Effector memory CD8-positive, alpha-beta T cell (primary cell): ENCODE measurements around the gene MMP28.
A peak's percentile ranks its signal among the peaks of the same experiment; 100 is the strongest.

Experiments
- ATAC-seq: fragments of 150-1000 bp; cut with Tn5 transposase; replicated peaks from 2 replicates; pipeline ENCODE4 v1.10.0; 2021; ENCODE audit warnings: mild to moderate bottlenecking, moderate library complexity
- DNase-seq, 3 experiments: peaks; one replicate each; pipeline ENCODE4 v3.0.0; 2021
- H3K27ac Mint-ChIP-seq, 2 donors: one replicate each; pipeline ENCODE4 v1.8.0; 2022; ENCODE audit warnings: mild to moderate bottlenecking in 2 of 2, mixed read lengths in 2 of 2, moderate library complexity in 2 of 2
- H3K27me3 Mint-ChIP-seq, 2 donors: one replicate each; pipeline ENCODE4 v1.8.0; 2022; ENCODE audit warnings: mixed read lengths in 2 of 2
- H3K36me3 Mint-ChIP-seq: one replicate; pipeline ENCODE4 v1.8.0; 2022; ENCODE audit warnings: mild to moderate bottlenecking, moderate library complexity, mixed read lengths; ENCODE audit not compliant: insufficient read depth
- H3K4me1 Mint-ChIP-seq, 2 donors: one replicate each; pipeline ENCODE4 v1.8.0; 2022; ENCODE audit warnings: low read depth in 2 of 2, mixed read lengths in 2 of 2
- H3K4me3 Mint-ChIP-seq, 2 donors: one replicate each; pipeline ENCODE4 v1.8.0; 2022; ENCODE audit warnings: mild to moderate bottlenecking in 2 of 2, mixed read lengths in 2 of 2, moderate library complexity in 2 of 2
- H3K9me3 Mint-ChIP-seq, 2 donors: one replicate each; pipeline ENCODE4 v1.8.0; 2022; ENCODE audit warnings: mixed read lengths in 2 of 2

Gene MMP28

DNA sequence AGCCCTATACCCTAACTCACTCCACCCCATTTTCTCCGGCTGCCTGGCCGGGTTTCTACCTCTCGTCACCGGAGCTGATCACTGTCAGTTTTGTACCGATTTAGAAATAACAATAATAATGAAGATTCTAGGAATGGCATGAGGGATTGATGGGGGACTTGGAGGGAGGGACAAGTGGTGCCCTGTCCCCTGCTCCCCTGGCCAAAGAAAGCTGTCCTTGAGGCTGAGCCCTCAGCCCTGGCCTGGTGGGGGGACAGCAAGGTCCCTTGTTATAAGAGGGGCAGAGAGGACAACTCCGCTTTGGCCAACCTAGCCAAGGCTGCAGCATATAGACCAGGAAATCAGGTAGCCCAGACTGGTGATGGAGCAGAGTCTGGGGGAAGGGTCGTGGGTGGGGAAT lies 52.9 kb downstream of the MMP28 start:
- H3K9me3 Mint-ChIP-seq = no peaks in the 10 kb centered on the region
- ATAC-seq = no peak
- no peak for DNase-seq
- peaks cover 5% of the 10 kb centered on the region for H3K36me3 Mint-ChIP-seq
- peaks cover 22 to 77% of the 10 kb centered on the region in 2 donors for H3K27me3 Mint-ChIP-seq
- H3K4me1 Mint-ChIP-seq = peaks cover 0 to 7% of the 10 kb centered on the region in 2 donors
- no peak overlapping the region for H3K27ac Mint-ChIP-seq
- H3K4me3 Mint-ChIP-seq = no peak overlapping the region

DNA sequence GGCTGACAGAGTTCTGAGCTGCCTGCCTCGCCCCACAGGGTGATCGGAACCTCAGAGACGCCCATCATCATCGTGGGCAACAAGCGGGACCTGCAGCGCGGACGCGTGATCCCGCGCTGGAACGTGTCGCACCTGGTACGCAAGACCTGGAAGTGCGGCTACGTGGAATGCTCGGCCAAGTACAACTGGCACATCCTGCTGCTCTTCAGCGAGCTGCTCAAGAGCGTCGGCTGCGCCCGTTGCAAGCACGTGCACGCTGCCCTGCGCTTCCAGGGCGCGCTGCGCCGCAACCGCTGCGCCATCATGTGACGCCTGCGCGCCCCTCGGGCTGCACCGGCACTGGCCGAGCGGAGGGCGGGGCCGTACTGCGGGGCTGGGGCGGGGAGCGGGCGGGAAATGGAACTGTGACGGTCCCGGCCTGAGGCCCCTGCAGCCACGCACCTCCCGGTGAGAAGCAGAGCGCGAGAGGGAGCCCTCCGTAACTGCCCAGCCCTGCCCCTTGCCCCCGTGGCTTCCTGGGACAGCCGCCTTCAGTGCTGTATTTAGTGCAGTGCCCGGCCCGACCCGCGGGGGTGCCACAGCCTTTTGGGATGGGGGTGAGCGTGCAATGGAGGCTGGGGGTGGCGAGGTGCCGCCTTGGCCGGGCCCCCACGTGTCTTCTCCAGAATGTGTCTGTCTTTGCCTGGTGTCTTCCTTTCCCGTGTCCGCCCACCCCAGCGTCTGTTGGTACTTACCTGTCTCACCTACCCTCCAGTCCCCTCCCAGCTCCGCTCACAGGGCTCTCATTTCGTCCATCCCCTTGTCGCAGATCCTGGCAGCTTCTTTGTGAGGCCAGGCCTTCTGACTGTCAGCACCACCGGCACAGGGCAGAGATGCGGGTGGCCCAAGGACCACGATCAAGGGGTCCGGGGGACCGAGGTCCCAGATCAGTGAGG lies 54.2 kb downstream of the MMP28 start:
- ATAC-seq (peak; percentile 68), DNase-seq (no peak)
- H3K27me3 Mint-ChIP-seq = peaks cover 22 to 68% of the 10 kb centered on the region in 2 donors
- peaks cover 5% of the 10 kb centered on the region for H3K36me3 Mint-ChIP-seq
- H3K9me3 Mint-ChIP-seq = no peaks in the 10 kb centered on the region
- no peak overlapping the region for H3K27ac Mint-ChIP-seq
- H3K4me3 Mint-ChIP-seq = peak overlapping the region; percentile 61 to 63
- H3K4me1 Mint-ChIP-seq = peaks cover 0 to 6% of the 10 kb centered on the region in 2 donors

DNA sequence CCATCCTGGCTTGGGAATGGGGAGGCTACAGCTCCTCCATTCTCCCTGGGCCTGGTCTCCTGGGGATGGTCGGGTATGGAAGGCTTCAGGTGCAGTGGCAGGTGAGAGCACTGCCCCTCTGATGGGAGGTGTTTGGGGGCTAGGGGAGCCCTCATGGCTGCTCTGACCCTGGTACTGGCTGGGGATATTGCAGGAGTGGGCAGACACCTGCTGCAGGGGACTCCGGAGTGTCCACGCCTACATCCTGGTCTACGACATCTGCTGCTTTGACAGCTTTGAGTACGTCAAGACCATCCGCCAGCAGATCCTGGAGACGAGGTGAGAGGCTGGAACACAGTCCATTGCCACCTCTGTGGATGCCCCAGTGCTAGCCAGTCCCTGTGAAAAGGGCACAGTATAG lies 55.2 kb downstream of the MMP28 start:
- H3K27me3 Mint-ChIP-seq = peaks cover 22 to 60% of the 10 kb centered on the region in 2 donors
- no peak overlapping the region for H3K27ac Mint-ChIP-seq
- DNase-seq = no peak
- ATAC-seq = no peak
- H3K36me3 Mint-ChIP-seq = peaks cover 5% of the 10 kb centered on the region
- peaks cover 0 to 6% of the 10 kb centered on the region in 2 donors for H3K4me1 Mint-ChIP-seq
- no peaks in the 10 kb centered on the region for H3K9me3 Mint-ChIP-seq
- H3K4me3 Mint-ChIP-seq = no peak overlapping the region

DNA sequence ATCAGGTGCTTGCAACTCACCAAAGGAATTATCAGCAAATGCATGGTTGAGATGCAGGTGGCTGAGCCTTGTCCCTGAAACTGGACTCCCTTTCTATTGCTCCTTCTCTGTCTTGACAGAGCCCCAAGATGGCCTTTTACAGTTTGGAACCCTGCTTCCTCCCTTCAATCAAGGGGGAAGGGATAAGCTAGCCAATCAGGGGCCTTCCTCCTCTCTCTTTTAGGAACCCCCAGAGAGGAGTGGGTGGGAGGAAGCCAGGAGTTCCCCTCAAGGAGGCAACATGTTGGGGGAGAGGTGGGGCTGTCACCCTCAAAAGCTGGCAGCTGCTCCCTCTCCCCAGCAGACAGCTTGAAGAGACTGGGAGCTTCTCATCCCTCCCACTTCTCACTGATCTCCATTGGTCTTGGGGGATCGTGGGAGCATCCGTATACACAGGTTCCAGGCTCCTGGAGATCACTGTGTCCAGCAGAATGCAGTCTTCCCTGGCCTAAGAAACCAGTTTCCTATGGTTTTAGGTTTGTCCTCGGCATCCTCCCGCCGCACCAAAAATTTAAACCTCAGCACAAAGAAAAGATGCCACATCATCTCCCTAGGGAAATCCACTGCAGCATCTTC lies 56.8 kb downstream of the MMP28 start:
- H3K4me1 Mint-ChIP-seq = peaks cover 0 to 6% of the 10 kb centered on the region in 2 donors
- DNase-seq (no peak), ATAC-seq (no peak)
- H3K4me3 Mint-ChIP-seq = no peak overlapping the region
- H3K27ac Mint-ChIP-seq = no peak overlapping the region
- H3K36me3 Mint-ChIP-seq = peaks cover 8% of the 10 kb centered on the region
- no peaks in the 10 kb centered on the region for H3K9me3 Mint-ChIP-seq
- peaks cover 19 to 45% of the 10 kb centered on the region in 2 donors for H3K27me3 Mint-ChIP-seq

- H3K36me3 Mint-ChIP-seq = peaks cover 11% of the 10 kb centered on the region
- ATAC-seq = no peak
- no peak for DNase-seq
- no peak overlapping the region for H3K27ac Mint-ChIP-seq
- no peaks in the 10 kb centered on the region for H3K9me3 Mint-ChIP-seq
- peaks cover under 1 to 10% of the 10 kb centered on the region in 2 donors for H3K4me1 Mint-ChIP-seq
- H3K27me3 Mint-ChIP-seq = peaks cover 0 to 22% of the 10 kb centered on the region in 2 donors
- H3K4me3 Mint-ChIP-seq = no peak overlapping the region
These were observed 59.2 kb downstream of the MMP28 start for GRCh38 chr17:35736236-35736635.

GRCh38 chr17:35735036-35735805 lies 60.2 kb downstream of the MMP28 start:
- no peaks in the 10 kb centered on the region for H3K9me3 Mint-ChIP-seq

GRCh38 chr17:35734396-35734795 lies 61.0 kb downstream of the MMP28 start:
- peaks cover 8% of the 10 kb centered on the region for H3K36me3 Mint-ChIP-seq
- H3K9me3 Mint-ChIP-seq = no peaks in the 10 kb centered on the region
- ATAC-seq (no peak), DNase-seq (no peak)
- peaks cover 0 to 3% of the 10 kb centered on the region in 2 donors for H3K27me3 Mint-ChIP-seq
- no peak overlapping the region for H3K4me3 Mint-ChIP-seq
- H3K27ac Mint-ChIP-seq = no peak overlapping the region
- peaks cover 11 to 18% of the 10 kb centered on the region in 2 donors for H3K4me1 Mint-ChIP-seq

More at GRCh38 chr17:35735036-35735805, 60.2 kb downstream of the MMP28 start:
- no peak for DNase-seq
- Mint-ChIP-seq H3K27me3 (peaks cover 0 to 11% of the 10 kb centered on the region in 2 donors), H3K27ac (no peak overlapping the region), H3K4me3 (no peak overlapping the region), H3K36me3 (peaks cover 8% of the 10 kb centered on the region), H3K4me1 (peaks cover 10 to 16% of the 10 kb centered on the region in 2 donors)
- ATAC-seq = no peak

DNA sequence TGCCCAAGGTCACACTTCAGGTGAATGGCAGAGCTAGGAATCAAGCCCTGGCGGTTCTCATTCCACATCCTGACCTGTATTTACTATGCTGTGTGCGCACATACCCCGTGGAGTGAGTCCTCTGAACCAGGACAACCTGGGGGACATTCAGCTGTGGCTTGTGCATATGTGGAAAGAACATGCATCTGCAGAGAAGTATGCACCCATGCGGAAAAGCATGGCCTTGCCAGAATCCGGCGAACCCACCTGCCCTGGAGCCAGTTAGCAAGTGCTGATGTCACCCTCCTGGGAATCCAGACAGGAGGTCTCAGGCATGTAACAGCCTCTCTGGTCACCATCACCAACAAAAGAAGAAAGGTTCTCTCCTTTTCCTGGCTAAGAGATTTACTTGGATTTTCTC lies 62.1 kb downstream of the MMP28 start:
- Mint-ChIP-seq H3K27ac (no peak overlapping the region), H3K9me3 (no peaks in the 10 kb centered on the region), H3K4me3 (no peak overlapping the region), H3K4me1 (peaks cover 11 to 22% of the 10 kb centered on the region in 2 donors), H3K36me3 (peaks cover 8% of the 10 kb centered on the region), H3K27me3 (no peaks in the 10 kb centered on the region)
- DNase-seq = no peak
- ATAC-seq = no peak

GRCh38 chr17:35732806-35733136 lies 62.7 kb downstream of the MMP28 start:
- H3K27ac Mint-ChIP-seq = no peak overlapping the region
- H3K4me1 Mint-ChIP-seq = peaks cover 11 to 22% of the 10 kb centered on the region in 2 donors
- DNase-seq = no peak
- ATAC-seq = no peak
- no peaks in the 10 kb centered on the region for H3K9me3 Mint-ChIP-seq
- peaks cover 8% of the 10 kb centered on the region for H3K36me3 Mint-ChIP-seq
- H3K4me3 Mint-ChIP-seq = peak overlapping the region; percentile 68 to 71
- H3K27me3 Mint-ChIP-seq = no peaks in the 10 kb centered on the region

GRCh38 chr17:35731917-35732805 lies 63.3 kb downstream of the MMP28 start:
- Mint-ChIP-seq H3K27me3 (no peaks in the 10 kb centered on the region), H3K9me3 (no peaks in the 10 kb centered on the region), H3K27ac (no peak overlapping the region), H3K4me1 (peaks cover 11 to 22% of the 10 kb centered on the region in 2 donors), H3K4me3 (peak overlapping the region; percentile 68 to 71), H3K36me3 (peaks cover 8% of the 10 kb centered on the region)
- DNase-seq = no peak
- peak; percentile 9 for ATAC-seq

DNA sequence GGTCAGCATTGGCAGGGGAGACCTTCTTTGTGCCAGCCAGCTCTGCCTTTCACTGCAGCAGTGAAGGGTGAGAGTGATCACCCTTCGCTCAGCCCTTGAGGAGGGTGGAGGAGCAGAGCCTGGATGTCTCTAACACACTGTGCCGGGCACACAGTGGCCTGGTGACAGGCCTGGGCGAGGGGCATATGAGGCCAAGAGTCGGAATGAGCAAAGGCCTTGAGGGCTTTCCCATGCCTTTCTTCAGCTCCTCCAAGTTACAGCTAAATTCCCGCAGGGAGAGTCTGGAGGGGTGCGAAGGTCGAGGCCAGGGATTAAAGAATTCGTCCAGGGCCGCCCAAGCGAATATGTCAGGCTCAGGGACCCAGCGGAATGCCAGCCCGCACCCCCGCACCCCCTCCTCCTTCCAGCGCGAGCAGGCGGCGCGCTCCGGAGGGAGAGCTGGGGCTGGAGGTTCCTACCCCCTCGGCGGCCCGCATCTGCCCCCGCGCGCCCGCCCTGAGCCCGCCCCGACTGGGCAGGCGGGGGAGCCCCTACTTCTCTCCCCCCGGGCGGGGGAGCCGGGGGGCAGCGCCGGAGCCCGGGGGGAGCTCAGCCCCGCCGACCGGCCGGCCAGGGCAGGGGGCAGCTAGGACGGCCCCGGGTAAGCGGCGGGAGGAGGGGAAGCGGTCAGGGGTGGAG lies 64.1 kb downstream of the MMP28 start, which contains the start of gene RASL10B:
TSS of gene RASL10B (plus strand) at position 401 of the 678 bp plus-strand sequence. CDS start 3,546 bp downstream, outside the sequence.
- peak within 1 kb of the TSS; percentile 9 to 55 for H3K27ac Mint-ChIP-seq
- H3K4me1 Mint-ChIP-seq = peaks cover 11 to 22% of the 10 kb centered on the region in 2 donors
- peak within 1 kb of the TSS; percentile 77 to 84 for H3K4me3 Mint-ChIP-seq
- no peaks in the 10 kb centered on the region for H3K9me3 Mint-ChIP-seq
- ATAC-seq = peak; percentile 88
- peaks cover 8% of the 10 kb centered on the region for H3K36me3 Mint-ChIP-seq
- DNase-seq = peak; percentile 21 to 35 (median 34)
- H3K27me3 Mint-ChIP-seq = no peaks in the 10 kb centered on the region

- Mint-ChIP-seq H3K9me3 (no peaks in the 10 kb centered on the region), H3K4me3 (peak overlapping the region; percentile 77 to 84)
- no peak for ATAC-seq
These were observed 64.9 kb downstream of the MMP28 start for GRCh38 chr17:35730400-35731005.

More at GRCh38 chr17:35730400-35731005, 64.9 kb downstream of the MMP28 start:
- no peak for DNase-seq
- Mint-ChIP-seq H3K27me3 (no peaks in the 10 kb centered on the region), H3K36me3 (peaks cover 15% of the 10 kb centered on the region), H3K27ac (peak overlapping the region in 1 of 2 donors; percentile 9), H3K4me1 (peaks cover 11 to 22% of the 10 kb centered on the region in 2 donors)
